Measurements from ENCODE around the gene C19orf38. TPM values are rescaled to one million over a fixed set of nuclear protein-coding genes. Genes with fewer than 3 reads are reported as not detected.

The C19orf38 gene
- total and polyA plus RNA-seq, 9 donors: 0.52 to 4.1 (median 1.0) TPM

DNA sequence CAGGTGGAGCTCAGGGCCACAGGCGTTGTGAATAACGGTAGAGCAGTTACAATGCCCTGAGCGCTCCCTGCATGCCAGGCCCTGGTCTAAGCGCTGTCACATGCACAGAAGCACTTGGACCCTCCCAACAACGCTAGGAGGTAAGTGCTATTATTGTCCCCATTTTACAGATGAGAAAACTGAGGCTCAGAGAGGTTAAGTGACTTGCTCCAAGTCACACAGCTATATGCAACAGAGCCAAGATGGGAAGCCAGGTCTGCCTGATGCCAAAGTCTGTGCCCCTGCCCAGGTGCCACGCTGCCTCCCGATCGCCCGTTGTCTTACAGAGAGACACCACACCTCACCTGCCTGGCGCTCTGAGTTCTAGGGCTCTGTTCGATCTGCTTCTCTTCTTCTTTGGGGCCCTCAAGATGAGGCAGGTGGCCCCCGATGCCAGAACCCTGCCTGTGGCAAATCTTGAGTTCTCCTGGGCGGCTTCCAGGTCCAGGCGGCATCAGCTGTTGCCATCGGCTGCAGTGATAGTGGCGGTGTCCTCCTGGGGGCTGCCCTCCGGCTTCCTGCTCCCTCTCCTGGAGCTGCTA, 60.3 kb downstream of the C19orf38 start:
- Histone ChIP-seq H3K36me3 (no peaks in the 10 kb centered on the region), H3K4me3 (no peak overlapping the region)
- 91% methylated on average over 17 of the region's 17 CpGs for WGBS, 3 donors

DNA sequence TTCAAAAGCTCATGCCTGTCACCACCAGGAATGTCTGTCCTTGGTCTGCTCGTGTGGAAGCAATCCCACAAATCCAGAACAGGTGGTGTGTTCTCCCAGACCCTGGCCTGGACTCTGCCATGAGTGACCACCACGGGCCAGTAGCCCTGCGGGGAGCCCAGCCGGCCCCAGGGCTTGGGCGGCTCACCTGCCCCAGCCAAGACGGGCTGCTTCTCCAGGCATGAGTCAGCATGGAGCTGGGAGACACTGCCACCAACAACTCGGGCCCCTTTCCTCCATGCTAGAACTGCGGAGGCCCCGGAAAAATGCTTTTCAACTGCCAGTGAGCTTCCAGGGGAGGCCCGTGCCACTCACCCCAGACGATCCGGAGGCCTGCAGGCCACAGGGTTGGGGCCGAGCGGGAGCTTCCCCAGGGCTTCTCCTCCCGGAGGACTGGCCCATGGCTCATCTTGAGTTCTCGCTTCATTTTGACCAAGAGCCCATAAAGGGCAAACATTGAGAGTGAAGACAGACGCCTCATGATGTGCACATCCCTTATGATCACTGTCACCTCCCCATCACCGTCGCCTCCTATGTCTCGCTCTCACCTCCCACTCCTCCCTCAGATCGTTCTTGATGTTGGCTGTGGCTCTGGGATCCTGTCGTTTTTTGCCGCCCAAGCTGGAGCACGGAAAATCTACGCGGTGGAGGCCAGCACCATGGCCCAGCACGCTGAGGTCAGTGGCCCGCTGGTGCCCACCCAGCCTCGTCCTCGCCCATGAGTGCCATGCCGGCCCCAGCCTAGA, 63.6 kb downstream of the C19orf38 start:
- intact Hi-C loops (cut with DNase I): no loop called here

More for the DNA sequence above, 60.3 kb downstream of the C19orf38 start:
- H3K27me3 ChIP-seq: no peaks in the 10 kb centered on the region
- TF ChIP-seq EP300 (IDR thresholded peaks at IDR 0.05) (no peak), POLR2A (IDR thresholded peaks at IDR 0.05) (no peak)
- TF ChIP-seq, protein P1, sequence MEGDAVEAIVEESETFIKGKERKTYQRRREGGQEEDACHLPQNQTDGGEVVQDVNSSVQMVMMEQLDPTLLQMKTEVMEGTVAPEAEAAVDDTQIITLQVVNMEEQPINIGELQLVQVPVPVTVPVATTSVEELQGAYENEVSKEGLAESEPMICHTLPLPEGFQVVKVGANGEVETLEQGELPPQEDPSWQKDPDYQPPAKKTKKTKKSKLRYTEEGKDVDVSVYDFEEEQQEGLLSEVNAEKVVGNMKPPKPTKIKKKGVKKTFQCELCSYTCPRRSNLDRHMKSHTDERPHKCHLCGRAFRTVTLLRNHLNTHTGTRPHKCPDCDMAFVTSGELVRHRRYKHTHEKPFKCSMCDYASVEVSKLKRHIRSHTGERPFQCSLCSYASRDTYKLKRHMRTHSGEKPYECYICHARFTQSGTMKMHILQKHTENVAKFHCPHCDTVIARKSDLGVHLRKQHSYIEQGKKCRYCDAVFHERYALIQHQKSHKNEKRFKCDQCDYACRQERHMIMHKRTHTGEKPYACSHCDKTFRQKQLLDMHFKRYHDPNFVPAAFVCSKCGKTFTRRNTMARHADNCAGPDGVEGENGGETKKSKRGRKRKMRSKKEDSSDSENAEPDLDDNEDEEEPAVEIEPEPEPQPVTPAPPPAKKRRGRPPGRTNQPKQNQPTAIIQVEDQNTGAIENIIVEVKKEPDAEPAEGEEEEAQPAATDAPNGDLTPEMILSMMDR (IDR thresholded peaks at IDR 0.05): no peak
- intact Hi-C loops (cut with DNase I): no loop called here
- H3K9me3 ChIP-seq: no peaks in the 10 kb centered on the region
- no peak overlapping the region for H3K27ac ChIP-seq
- H3K4me1 ChIP-seq (ENCODE audit: insufficient read depth): no peaks in the 10 kb centered on the region
- no peak for DNase-seq

GRCh38 chr19:10912619-10913018, 64.4 kb downstream of the C19orf38 start:
- intact Hi-C loops (cut with DNase I): no loop called here
- Histone ChIP-seq H3K4me3 (no peak overlapping the region), H3K27ac (no peak overlapping the region), H3K36me3 (no peaks in the 10 kb centered on the region), H3K4me1 (ENCODE audit: insufficient read depth) (no peaks in the 10 kb centered on the region), H3K27me3 (no peaks in the 10 kb centered on the region), H3K9me3 (no peaks in the 10 kb centered on the region)
- DNase-seq: no peak
- TF ChIP-seq POLR2A (IDR thresholded peaks at IDR 0.05) (no peak), EP300 (IDR thresholded peaks at IDR 0.05) (no peak)
- TF ChIP-seq, protein P1 (IDR thresholded peaks at IDR 0.05): no peak
- 94 to 95% (median 94%) methylated on average over 18 of the region's 18 CpGs for WGBS, 3 donors

More for the DNA sequence above, 63.6 kb downstream of the C19orf38 start:
- no peak for DNase-seq
- 86 to 87% (median 87%) methylated on average over 31 of the region's 31 CpGs for WGBS, 3 donors
- no peak overlapping the region for H3K4me3 ChIP-seq
- no peaks in the 10 kb centered on the region for H3K4me1 ChIP-seq (ENCODE audit: insufficient read depth)
- no peaks in the 10 kb centered on the region for H3K36me3 ChIP-seq
- no peaks in the 10 kb centered on the region for H3K9me3 ChIP-seq
- no peak overlapping the region for H3K27ac ChIP-seq
- no peak for TF ChIP-seq EP300 (IDR thresholded peaks at IDR 0.05)
- TF ChIP-seq, protein P1 (IDR thresholded peaks at IDR 0.05): no peak
- H3K27me3 ChIP-seq: no peaks in the 10 kb centered on the region

- Histone ChIP-seq H3K4me1 (ENCODE audit: insufficient read depth) (no peaks in the 10 kb centered on the region), H3K27me3 (no peaks in the 10 kb centered on the region), H3K4me3 (no peak overlapping the region), H3K27ac (no peak overlapping the region), H3K36me3 (no peaks in the 10 kb centered on the region), H3K9me3 (no peaks in the 10 kb centered on the region)
- intact Hi-C loops (cut with DNase I): no loop called here
- no peak for DNase-seq
- 92 to 93% (median 93%) methylated on average over 18 to 24 of the region's 24 CpGs for WGBS, 3 donors
- TF ChIP-seq, protein P1 (IDR thresholded peaks at IDR 0.05): no peak
- TF ChIP-seq POLR2A (IDR thresholded peaks at IDR 0.05) (no peak), EP300 (IDR thresholded peaks at IDR 0.05) (no peak)
Observed at GRCh38 chr19:10913716-10914340, 65.6 kb downstream of the C19orf38 start.
